GM20000 (cell line): ENCODE data around the gene RAB23.
A peak's percentile ranks its signal among the peaks of the same experiment; 100 is the strongest.

Source experiments
- DNase-seq: peaks from one replicate; pipeline ENCODE4 v3.0.0; 2012; ENCODE audit warnings: low spot score
- CTCF ChIP-seq: IDR thresholded peaks from 2 replicates; pipeline ENCODE4 v1.5.1; 2012; ENCODE audit warnings: mild to moderate bottlenecking, control low read depth; ENCODE audit errors: extremely low read depth, missing control alignments

The RAB23 gene

GRCh38 chr6:57221936-57222742 is at the start of gene RAB23:
TSS of gene RAB23 (minus strand) at chr6:57222307. CDS start at chr6:57210380, 11,927 bp downstream.
- peak; percentile 93 for DNase-seq
- TF ChIP-seq CTCF: no peak

DNA sequence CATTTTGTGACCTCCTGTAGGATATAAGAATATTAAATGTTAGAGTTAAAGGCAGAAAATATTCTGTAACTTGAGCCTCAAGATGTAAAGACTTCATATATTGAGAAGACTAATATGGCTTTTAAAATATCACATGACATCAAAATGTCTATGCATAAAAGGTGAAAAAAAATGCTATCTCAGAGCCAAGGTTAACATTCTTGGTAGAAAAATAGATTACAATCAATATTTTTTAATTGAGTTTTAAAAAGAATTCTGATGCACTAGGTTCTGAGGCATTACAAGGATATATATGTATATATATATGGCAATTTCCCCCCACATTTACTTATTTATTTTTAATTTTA is 46.2 kb upstream of the RAB23 start:
- no peak for TF ChIP-seq CTCF
- DNase-seq: no peak

DNA sequence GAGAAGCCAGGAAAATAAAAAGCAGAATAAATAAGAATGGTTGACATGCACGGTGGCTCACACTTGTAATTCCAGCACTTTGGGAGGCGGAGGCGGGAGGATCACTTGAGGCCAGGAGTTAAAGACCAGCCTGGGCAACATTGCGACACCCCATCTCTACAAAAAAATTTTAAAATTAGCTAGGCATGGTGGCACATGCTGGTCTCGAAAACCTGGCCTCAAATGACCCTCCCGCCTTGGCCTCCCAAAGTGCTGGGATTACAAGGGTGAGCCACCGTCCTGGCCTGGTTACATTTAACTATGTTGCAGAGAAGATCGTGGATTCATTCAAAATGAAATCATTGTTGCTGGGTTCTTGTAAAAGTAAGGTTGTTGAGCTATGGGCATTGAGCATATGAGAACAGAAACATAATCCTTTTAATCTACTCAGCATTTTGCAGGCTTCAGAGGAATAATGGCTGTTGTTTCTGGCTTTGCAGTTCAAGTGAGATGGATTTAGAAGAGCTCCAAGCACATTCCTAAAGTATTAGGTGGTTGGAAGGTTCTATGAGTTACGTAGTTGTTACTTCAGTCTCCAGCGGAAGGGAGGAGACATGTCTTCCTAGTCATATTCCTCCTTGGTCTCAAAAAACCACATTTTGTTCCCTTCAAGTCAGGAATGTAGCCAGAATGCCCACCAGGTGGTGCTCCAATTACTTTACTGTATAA is 45.6 kb upstream of the RAB23 start:
- peak; percentile 25 for DNase-seq
- peak; percentile 21 for TF ChIP-seq CTCF

DNA sequence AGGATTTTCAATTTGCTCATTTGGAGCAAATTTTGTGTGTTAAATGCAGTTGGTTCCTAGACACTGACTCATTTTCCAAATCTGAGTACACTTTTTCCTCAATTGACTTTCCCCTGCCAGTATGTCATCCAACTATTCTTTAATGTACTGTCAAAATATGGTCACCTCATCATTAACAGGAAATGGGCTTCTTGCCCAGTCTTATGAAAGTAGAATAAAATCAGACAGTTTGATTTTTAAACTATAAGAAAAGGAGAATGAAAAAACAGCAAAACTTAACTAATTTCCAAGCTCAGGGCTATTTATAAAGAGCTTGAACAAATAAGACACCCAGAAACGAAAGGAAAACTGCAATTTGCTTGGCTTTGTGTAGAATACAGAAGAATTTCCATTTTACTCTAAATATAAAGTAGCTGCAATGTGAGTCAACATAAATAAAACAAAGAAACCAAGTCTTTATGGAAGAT is 43.7 kb upstream of the RAB23 start:
- TF ChIP-seq CTCF: no peak
- no peak for DNase-seq

GRCh38 chr6:57263739-57264138 is 41.6 kb upstream of the RAB23 start:
- no peak for TF ChIP-seq CTCF
- no peak for DNase-seq

GRCh38 chr6:57262901-57263694 is 41.0 kb upstream of the RAB23 start:
- no peak for TF ChIP-seq CTCF

More at GRCh38 chr6:57262901-57263694, 41.0 kb upstream of the RAB23 start:
- no peak for DNase-seq
